Vagina (tissue), 2 donors: ENCODE data around the gene PEPD. TPM values are rescaled to one million over a fixed set of nuclear protein-coding genes. Genes with fewer than 3 reads are reported as not detected.

Source experiments
- DNase-seq, 2 donors: peaks; one replicate each; pipeline ENCODE4 v3.0.0-alpha.2; 2017; ENCODE audit errors: extremely low spot score in 2 of 2
- H3K27ac ChIP-seq: fragments of 200-600 bp; sonication (generic); one replicate; pipeline ENCODE4 v1.5.1; 2019
- H3K27me3 ChIP-seq: fragments of 200-600 bp; sonication (generic); one replicate; pipeline ENCODE4 v1.5.1; 2019
- H3K36me3 ChIP-seq, 2 donors: fragments of 200-600 bp; sonication (generic); one replicate each; pipeline ENCODE4 v1.5.1; 2017 to 2019
- H3K4me1 ChIP-seq: fragments of 200-600 bp; sonication (generic); one replicate; pipeline ENCODE4 v1.5.1; 2019
- H3K4me3 ChIP-seq, 2 donors: fragments of 200-600 bp; sonication (generic); 1 replicate in 1 of 2; 2 replicates in 1 of 2; pipeline ENCODE4 v1.5.1; 2016 to 2019
- H3K9me3 ChIP-seq: fragments of 200-600 bp; sonication (generic); one replicate; pipeline ENCODE4 v1.5.1; 2019
- CTCF ChIP-seq, 3 experiments: fragments of 450-650 bp in 2 of 3; fragments of 200-600 bp in 1 of 3; sonication (generic) in 1 of 3; IDR thresholded peaks; one replicate each; pipeline ENCODE4 v1.5.1; 2017 to 2019; ENCODE audit warnings: antibody characterized with exemption in 3 of 3, mild to moderate bottlenecking in 2 of 3, moderate library complexity in 2 of 3
- POLR2A ChIP-seq, 2 donors: fragments of 450-650 bp; IDR thresholded peaks; one replicate each; pipeline ENCODE4 v1.6.1; 2017; ENCODE audit warnings: antibody characterized with exemption in 2 of 2, mild to moderate bottlenecking in 2 of 2, moderate library complexity in 2 of 2
- POLR2AphosphoS5 ChIP-seq, 2 donors: sonication (generic); formaldehyde crosslinking; IDR thresholded peaks; one replicate each; pipeline ENCODE4 v1.9.0; 2017; ENCODE audit warnings: antibody characterized with exemption in 2 of 2, mild to moderate bottlenecking in 2 of 2, low read depth in 1 of 2; ENCODE audit not compliant: insufficient read depth in 1 of 2
- intact Hi-C: fragments of 100-400 bp; cut with DNase I; formaldehyde crosslinking; loops from one replicate; pipeline ENCODE4 v1.15.1; 2023
- total RNA-seq: library from RNA; depleted of rRNA; stranded (reverse); fragments of >200 nt; gene quantifications from one replicate; pipeline ENCODE4 v1.2.3, GENCODE V29; 2016

The PEPD gene
- total RNA-seq, 1 donor from 2014 or later = 61.9 TPM

GRCh38 chr19:33449799-33450198, 71.8 kb downstream of the PEPD start:
- Histone ChIP-seq H3K27me3 (no peaks in the 10 kb centered on the region), H3K4me3 (no peak overlapping the region), H3K4me1 (no peaks in the 10 kb centered on the region), H3K27ac (no peak overlapping the region), H3K9me3 (no peaks in the 10 kb centered on the region), H3K36me3 (no peaks in the 10 kb centered on the region)
- intact Hi-C loops = no loop called here
- no peak for TF ChIP-seq POLR2A (IDR thresholded peaks at IDR 0.05)
- no peak for TF ChIP-seq POLR2AphosphoS5 (IDR thresholded peaks at IDR 0.05; ENCODE audit: insufficient read depth in 1 of 2, low read depth in 1 of 2)
- TF ChIP-seq CTCF (IDR thresholded peaks at IDR 0.05) = no peak
- no peak for DNase-seq

- intact Hi-C loops = no loop called here
- Histone ChIP-seq H3K36me3 (no peaks in the 10 kb centered on the region), H3K27me3 (no peaks in the 10 kb centered on the region), H3K4me1 (no peaks in the 10 kb centered on the region), H3K9me3 (no peaks in the 10 kb centered on the region), H3K4me3 (no peak overlapping the region), H3K27ac (no peak overlapping the region)
- no peak for DNase-seq
- no peak for TF ChIP-seq CTCF (IDR thresholded peaks at IDR 0.05)
- TF ChIP-seq POLR2AphosphoS5 (IDR thresholded peaks at IDR 0.05; ENCODE audit: insufficient read depth in 1 of 2, low read depth in 1 of 2) = no peak
- no peak for TF ChIP-seq POLR2A (IDR thresholded peaks at IDR 0.05)
These were observed 73.5 kb downstream of the PEPD start for GRCh38 chr19:33448159-33448516.

- Histone ChIP-seq H3K27me3 (no peaks in the 10 kb centered on the region), H3K27ac (no peak overlapping the region), H3K4me3 (no peak overlapping the region), H3K36me3 (no peaks in the 10 kb centered on the region), H3K9me3 (no peaks in the 10 kb centered on the region), H3K4me1 (no peaks in the 10 kb centered on the region)
- TF ChIP-seq POLR2AphosphoS5 (IDR thresholded peaks at IDR 0.05; ENCODE audit: insufficient read depth in 1 of 2, low read depth in 1 of 2) (no peak), POLR2A (IDR thresholded peaks at IDR 0.05) (no peak), CTCF (IDR thresholded peaks at IDR 0.05) (no peak)
- DNase-seq = no peak
- intact Hi-C loops = no loop called here
These were observed 74.0 kb downstream of the PEPD start for GRCh38 chr19:33447336-33448158.

GRCh38 chr19:33446330-33447293, 75.0 kb downstream of the PEPD start:
- intact Hi-C loops = no loop called here
- DNase-seq = no peak

More at GRCh38 chr19:33446330-33447293, 75.0 kb downstream of the PEPD start:
- no peaks in the 10 kb centered on the region for H3K36me3 ChIP-seq
- H3K4me3 ChIP-seq = no peak overlapping the region
- H3K9me3 ChIP-seq = no peaks in the 10 kb centered on the region
- H3K27ac ChIP-seq = no peak overlapping the region
- TF ChIP-seq POLR2A (IDR thresholded peaks at IDR 0.05) = no peak
- TF ChIP-seq CTCF (IDR thresholded peaks at IDR 0.05) = no peak
- no peak for TF ChIP-seq POLR2AphosphoS5 (IDR thresholded peaks at IDR 0.05; ENCODE audit: insufficient read depth in 1 of 2, low read depth in 1 of 2)
- H3K4me1 ChIP-seq = no peaks in the 10 kb centered on the region
- H3K27me3 ChIP-seq = no peaks in the 10 kb centered on the region
